H9 (cell line): ENCODE data around the gene CLRN3. TPM values are rescaled to one million over a fixed set of nuclear protein-coding genes. Genes with fewer than 3 reads are reported as not detected.

Experiments used
- DNase-seq: peaks from one replicate; pipeline ENCODE4 v3.0.0-alpha.2; 2017
- H2AFZ ChIP-seq: one replicate; pipeline ENCODE4 v1.6.1; 2013; ENCODE audit warnings: mild to moderate bottlenecking, low read length, control low read depth, moderate library complexity
- H2AK5ac ChIP-seq: 2 replicates; pipeline ENCODE4 v1.6.1; 2013; ENCODE audit warnings: low read length, control low read depth, mixed read lengths; ENCODE audit not compliant: insufficient read length
- H2BK120ac ChIP-seq: one replicate; pipeline ENCODE4 v1.6.1; 2013; ENCODE audit warnings: low read depth, mild to moderate bottlenecking, low read length, control low read depth, inconsistent platforms; ENCODE audit not compliant: poor library complexity, severe bottlenecking
- H2BK12ac ChIP-seq: 2 replicates; pipeline ENCODE4 v1.6.1; 2013; ENCODE audit warnings: low read length, control low read depth, mixed read lengths, low read depth; ENCODE audit not compliant: insufficient read length
- H2BK15ac ChIP-seq: 2 replicates; pipeline ENCODE4 v1.6.1; 2013; ENCODE audit warnings: low read depth, low read length, control low read depth
- H2BK20ac ChIP-seq: one replicate; pipeline ENCODE4 v1.6.1; 2013; ENCODE audit warnings: low read depth, mild to moderate bottlenecking, low read length, control low read depth, inconsistent platforms; ENCODE audit not compliant: poor library complexity, severe bottlenecking
- H2BK5ac ChIP-seq: 2 replicates; pipeline ENCODE4 v1.6.1; 2013; ENCODE audit warnings: low read length, control low read depth, mixed read lengths; ENCODE audit not compliant: insufficient read length
- H3K14ac ChIP-seq: 2 replicates; pipeline ENCODE4 v1.6.1; 2013; ENCODE audit warnings: low read length, control low read depth; ENCODE audit not compliant: insufficient read depth
- H3K18ac ChIP-seq: 2 replicates; pipeline ENCODE4 v1.6.1; 2013; ENCODE audit warnings: low read depth, mild to moderate bottlenecking, mixed read lengths, low read length, control low read depth; ENCODE audit not compliant: insufficient read length
- H3K23ac ChIP-seq: 2 replicates; pipeline ENCODE4 v1.6.1; 2013; ENCODE audit warnings: low read length, control low read depth, mixed read lengths, low read depth; ENCODE audit not compliant: insufficient read length
- H3K23me2 ChIP-seq: 2 replicates; pipeline ENCODE4 v1.6.1; 2013; ENCODE audit warnings: low read depth, mild to moderate bottlenecking, mixed read lengths, low read length, control low read depth; ENCODE audit not compliant: insufficient read length, poor library complexity, severe bottlenecking
- H3K27ac ChIP-seq: 2 replicates; pipeline ENCODE4 v1.5.1; 2013; ENCODE audit warnings: low read length, control low read depth, mixed read lengths, low read depth; ENCODE audit not compliant: insufficient read length
- H3K27me3 ChIP-seq: 2 replicates; pipeline ENCODE4 v1.6.1; 2013; ENCODE audit warnings: low read length, control low read depth, inconsistent platforms; ENCODE audit not compliant: insufficient read depth
- H3K4ac ChIP-seq: 2 replicates; pipeline ENCODE4 v1.6.1; 2013; ENCODE audit warnings: low read depth, mild to moderate bottlenecking, control low read depth, inconsistent platforms, low read length, moderate library complexity
- H3K4me1 ChIP-seq: 2 replicates; pipeline ENCODE4 v1.6.1; 2013; ENCODE audit warnings: low read length, control low read depth, inconsistent platforms; ENCODE audit not compliant: insufficient read depth
- H3K4me2 ChIP-seq: 2 replicates; pipeline ENCODE4 v1.6.1; 2013; ENCODE audit warnings: low read length, control low read depth, mixed read lengths; ENCODE audit not compliant: insufficient read length, insufficient read depth
- H3K56ac ChIP-seq: 2 replicates; pipeline ENCODE4 v1.6.1; 2013; ENCODE audit warnings: low read depth, mild to moderate bottlenecking, mixed read lengths, low read length, control low read depth; ENCODE audit not compliant: insufficient read length
- H3K79me1 ChIP-seq: 2 replicates; pipeline ENCODE4 v1.6.1; 2013; ENCODE audit warnings: low read depth, mild to moderate bottlenecking, moderate library complexity, low read length, control low read depth, inconsistent platforms; ENCODE audit not compliant: insufficient read depth, poor library complexity, severe bottlenecking
- H3K79me2 ChIP-seq: 2 replicates; pipeline ENCODE4 v1.6.1; 2013; ENCODE audit warnings: low read length, control low read depth, inconsistent platforms; ENCODE audit not compliant: insufficient read depth
- H3K9ac ChIP-seq: 2 replicates; pipeline ENCODE4 v1.6.1; 2013; ENCODE audit warnings: low read length, control low read depth, mixed read lengths; ENCODE audit not compliant: insufficient read length; ENCODE audit errors: extremely low read depth
- H3K9me3 ChIP-seq: one replicate; pipeline ENCODE4 v1.6.1; 2013; ENCODE audit warnings: low read depth, low read length, inconsistent platforms; ENCODE audit not compliant: control insufficient read depth
- H3T11ph ChIP-seq: one replicate; pipeline ENCODE4 v1.6.1; 2013; ENCODE audit warnings: mild to moderate bottlenecking, low read length, control low read depth, inconsistent platforms
- H4K20me1 ChIP-seq: one replicate; pipeline ENCODE4 v1.6.1; 2013; ENCODE audit not compliant: control insufficient read depth, insufficient read length, insufficient read depth
- H4K5ac ChIP-seq: 2 replicates; pipeline ENCODE4 v1.6.1; 2013; ENCODE audit warnings: low read depth, mild to moderate bottlenecking, mixed read lengths, low read length, control low read depth; ENCODE audit not compliant: insufficient read length
- H4K8ac ChIP-seq: replicated peaks from 2 replicates; pipeline ENCODE4 v1.6.1; 2013; ENCODE audit warnings: low read length, control low read depth, mixed read lengths, low read depth; ENCODE audit not compliant: insufficient read length
- H4K91ac ChIP-seq: 2 replicates; pipeline ENCODE4 v1.6.1; 2013; ENCODE audit warnings: low read depth, mild to moderate bottlenecking, moderate library complexity, mixed read lengths, low read length, control low read depth; ENCODE audit not compliant: insufficient read length
- H3K27ac Mint-ChIP-seq, 3 experiments: 2 replicates in 2 of 3; 3 replicates in 1 of 3; pipeline ENCODE4 v1.8.0; 2020 to 2021; ENCODE audit warnings: mixed read lengths in 3 of 3, mild to moderate bottlenecking in 1 of 3, moderate library complexity in 1 of 3
- H3K27me3 Mint-ChIP-seq: 2 replicates; pipeline ENCODE4 v1.8.0; 2021; ENCODE audit warnings: low read depth, mild to moderate bottlenecking, moderate library complexity, mixed read lengths
- H3K36me3 Mint-ChIP-seq, 3 experiments: 2 replicates in 2 of 3; 3 replicates in 1 of 3; pipeline ENCODE4 v1.8.0; 2020 to 2021; ENCODE audit warnings: low read depth in 3 of 3, mixed read lengths in 3 of 3; ENCODE audit not compliant: insufficient read depth in 1 of 3
- H3K4me1 Mint-ChIP-seq, 2 experiments: 2 replicates each; pipeline ENCODE4 v1.8.0; 2020; ENCODE audit warnings: mixed read lengths in 2 of 2
- H3K4me3 Mint-ChIP-seq, 2 experiments: 2 replicates in 1 of 2; 3 replicates in 1 of 2; pipeline ENCODE4 v1.8.0; 2020 to 2021; ENCODE audit warnings: mild to moderate bottlenecking in 2 of 2, mixed read lengths in 2 of 2, moderate library complexity in 1 of 2
- H3K9me3 Mint-ChIP-seq, 2 experiments: 2 replicates in 1 of 2; 3 replicates in 1 of 2; pipeline ENCODE4 v1.8.0; 2020; ENCODE audit warnings: mild to moderate bottlenecking in 2 of 2, mixed read lengths in 2 of 2, moderate library complexity in 1 of 2
- WGBS: extraction: QIAGEN DNeasy Blood & Tissue Kit; methylation state at CpG from one replicate; pipeline ENCODE4 v1.1.7; 2013; ENCODE audit warnings: missing lambda C conversion rate, low lambda C conversion rate, mixed read lengths; ENCODE audit not compliant: insufficient read length; ENCODE audit errors: extremely low coverage; 5-methylcytosine and 5-hydroxymethylcytosine counted together
- total RNA-seq: library from RNA; stranded (reverse); gene quantifications from 2 replicates; pipeline ENCODE4 v1.2.1, GENCODE V29; 2021
- TF ChIP-seq, protein P1 (sequence below): fragments of 200-600 bp; sonication (generic); conservative IDR thresholded peaks from 3 replicates; pipeline ENCODE4 v1.8.0; 2021; ENCODE audit warnings: antibody characterized with exemption, mild to moderate bottlenecking

The CLRN3 gene
- total RNA-seq, 1 experiment from 2014 or later: not detected

DNA sequence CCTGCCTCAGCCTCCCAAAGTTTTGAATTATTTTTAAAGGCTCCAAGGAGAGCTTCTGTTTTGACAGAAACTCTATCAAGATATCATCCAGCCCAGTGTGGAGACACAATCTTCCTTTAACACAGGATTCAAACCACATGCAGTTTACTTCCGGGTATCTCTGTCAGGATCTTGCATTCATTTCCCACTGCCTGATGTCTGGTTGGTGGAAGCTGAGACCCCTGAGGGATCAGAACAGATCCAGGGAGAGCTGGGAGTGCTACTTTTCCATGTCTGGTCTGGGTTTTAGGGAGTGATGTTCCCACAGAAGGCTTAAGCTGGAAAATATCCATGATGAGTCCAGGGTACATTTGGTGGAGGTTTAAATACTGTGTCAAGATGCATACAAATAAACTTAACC, 30.9 kb upstream of the CLRN3 start:
- Histone ChIP-seq H2BK120ac (no peak overlapping the region), H3K27ac (no peak overlapping the region), H3K23me2 (no peaks in the 10 kb centered on the region), H2BK5ac (no peak overlapping the region), H3K79me2 (no peaks in the 10 kb centered on the region), H2BK15ac (no peak overlapping the region), H3K4me1 (no peaks in the 10 kb centered on the region), H4K5ac (no peak overlapping the region), H3K27me3 (no peaks in the 10 kb centered on the region), H3K9ac (no peak overlapping the region), H4K20me1 (no peaks in the 10 kb centered on the region), H3K23ac (no peak overlapping the region), H2BK12ac (no peak overlapping the region), H3K14ac (no peak overlapping the region), H4K8ac (no peak overlapping the region), H3K79me1 (no peaks in the 10 kb centered on the region), H3K18ac (no peak overlapping the region), H3K9me3 (no peaks in the 10 kb centered on the region), H2AK5ac (no peak overlapping the region), H3K56ac (no peak overlapping the region), H4K91ac (no peak overlapping the region), H3K4me2 (no peak overlapping the region), H3T11ph (no peak overlapping the region), H2BK20ac (no peak overlapping the region), H2AFZ (no peak overlapping the region), H3K4ac (no peak overlapping the region)
- TF ChIP-seq, protein P1, sequence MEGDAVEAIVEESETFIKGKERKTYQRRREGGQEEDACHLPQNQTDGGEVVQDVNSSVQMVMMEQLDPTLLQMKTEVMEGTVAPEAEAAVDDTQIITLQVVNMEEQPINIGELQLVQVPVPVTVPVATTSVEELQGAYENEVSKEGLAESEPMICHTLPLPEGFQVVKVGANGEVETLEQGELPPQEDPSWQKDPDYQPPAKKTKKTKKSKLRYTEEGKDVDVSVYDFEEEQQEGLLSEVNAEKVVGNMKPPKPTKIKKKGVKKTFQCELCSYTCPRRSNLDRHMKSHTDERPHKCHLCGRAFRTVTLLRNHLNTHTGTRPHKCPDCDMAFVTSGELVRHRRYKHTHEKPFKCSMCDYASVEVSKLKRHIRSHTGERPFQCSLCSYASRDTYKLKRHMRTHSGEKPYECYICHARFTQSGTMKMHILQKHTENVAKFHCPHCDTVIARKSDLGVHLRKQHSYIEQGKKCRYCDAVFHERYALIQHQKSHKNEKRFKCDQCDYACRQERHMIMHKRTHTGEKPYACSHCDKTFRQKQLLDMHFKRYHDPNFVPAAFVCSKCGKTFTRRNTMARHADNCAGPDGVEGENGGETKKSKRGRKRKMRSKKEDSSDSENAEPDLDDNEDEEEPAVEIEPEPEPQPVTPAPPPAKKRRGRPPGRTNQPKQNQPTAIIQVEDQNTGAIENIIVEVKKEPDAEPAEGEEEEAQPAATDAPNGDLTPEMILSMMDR: no peak
- Mint-ChIP-seq H3K27ac (no peak overlapping the region), H3K9me3 (peaks cover 2 to 4% of the 10 kb centered on the region in 2 experiments; a peak in 3 of 5 replicates), H3K27me3 (peaks cover 2% of the 10 kb centered on the region; the same call in 1 of the 2 replicates), H3K36me3 (peaks cover 0 to 4% (median 2%) of the 10 kb centered on the region in 3 experiments; a peak in 3 of 7 replicates), H3K4me1 (peaks cover 15 to 21% of the 10 kb centered on the region in 2 experiments; a peak in 3 of 4 replicates), H3K4me3 (no peak overlapping the region)
- no CpG with 5 or more reads among the region's 1 CpG for WGBS
- DNase-seq: no peak
